Astrocyte (in vitro differentiated cells and primary cell): ENCODE results near the gene DCUN1D2. TPM values are rescaled to one million over a fixed set of nuclear protein-coding genes. Genes with fewer than 3 reads are reported as not detected.

Experiments used
- DNase-seq: peaks from one replicate; pipeline ENCODE4 v3.0.0-alpha.2; 2010; ENCODE audit warnings: low read depth
- FAIRE-seq: peaks from 2 replicates; lab custom pipeline; 2011; peaks lifted over from hg19 to GRCh38; lab: Jason Lieb, UNC
- H2AFZ ChIP-seq: 2 replicates; pipeline ENCODE4 v1.6.0; 2012; ENCODE audit warnings: low read depth, low read length, inconsistent platforms
- H3K27ac ChIP-seq: 2 replicates; pipeline ENCODE4 v1.5.1; 2011; ENCODE audit warnings: low read depth, low read length, inconsistent platforms
- H3K27me3 ChIP-seq: 2 replicates; pipeline ENCODE4 v1.6.0; 2011; ENCODE audit warnings: low read length, inconsistent platforms; ENCODE audit not compliant: insufficient read depth
- H3K36me3 ChIP-seq: 2 replicates; pipeline ENCODE4 v1.5.1; 2011; ENCODE audit warnings: low read length, inconsistent platforms; ENCODE audit not compliant: insufficient read depth
- H3K4me1 ChIP-seq: 2 replicates; pipeline ENCODE4 v1.5.1; 2011; ENCODE audit warnings: low read length, inconsistent platforms; ENCODE audit not compliant: insufficient read depth
- H3K4me2 ChIP-seq: 2 replicates; pipeline ENCODE4 v1.6.0; 2012; ENCODE audit warnings: low read length, inconsistent platforms
- H3K4me3 ChIP-seq: 2 replicates; pipeline ENCODE4 v1.5.1; 2011; ENCODE audit warnings: low read depth, mild to moderate bottlenecking, low read length, inconsistent platforms; ENCODE audit not compliant: insufficient read depth
- H3K79me2 ChIP-seq: 2 replicates; pipeline ENCODE4 v1.6.0; 2012; ENCODE audit warnings: mild to moderate bottlenecking, low read length, inconsistent platforms; ENCODE audit not compliant: insufficient read depth
- H3K9ac ChIP-seq: 2 replicates; pipeline ENCODE4 v1.6.0; 2012; ENCODE audit warnings: mild to moderate bottlenecking, low read length, inconsistent platforms
- H3K9me3 ChIP-seq: 2 replicates; pipeline ENCODE4 v1.5.1; 2012; ENCODE audit warnings: low read depth, mild to moderate bottlenecking, low read length, inconsistent platforms; ENCODE audit not compliant: insufficient read depth
- H4K20me1 ChIP-seq: 2 replicates; pipeline ENCODE4 v1.6.0; 2012; ENCODE audit warnings: low read length, inconsistent platforms; ENCODE audit not compliant: insufficient read depth
- H3K27ac Mint-ChIP-seq: one replicate; pipeline ENCODE4 v1.8.0; 2021; ENCODE audit warnings: mild to moderate bottlenecking, mixed read lengths; ENCODE audit not compliant: unreplicated experiment
- H3K27me3 Mint-ChIP-seq: one replicate; pipeline ENCODE4 v1.8.0; 2021; ENCODE audit warnings: low read depth, mixed read lengths; ENCODE audit not compliant: unreplicated experiment
- H3K36me3 Mint-ChIP-seq: one replicate; pipeline ENCODE4 v1.8.0; 2021; ENCODE audit warnings: low read depth, mixed read lengths; ENCODE audit not compliant: unreplicated experiment
- H3K4me1 Mint-ChIP-seq: one replicate; pipeline ENCODE4 v1.8.0; 2021; ENCODE audit warnings: low read depth, mixed read lengths; ENCODE audit not compliant: unreplicated experiment
- H3K4me3 Mint-ChIP-seq: one replicate; pipeline ENCODE4 v1.8.0; 2021; ENCODE audit warnings: mild to moderate bottlenecking, moderate library complexity, mixed read lengths; ENCODE audit not compliant: unreplicated experiment
- H3K9me3 Mint-ChIP-seq: one replicate; pipeline ENCODE4 v1.8.0; 2021; ENCODE audit warnings: mild to moderate bottlenecking, mixed read lengths; ENCODE audit not compliant: unreplicated experiment
- EZH2 ChIP-seq: IDR thresholded peaks from 2 replicates; pipeline ENCODE4 v1.6.1; 2012; ENCODE audit warnings: mild to moderate bottlenecking, low read length, inconsistent platforms; ENCODE audit not compliant: insufficient read depth
- total RNA-seq: library from RNA; stranded (reverse); gene quantifications from 2 replicates; pipeline ENCODE4 v1.2.1, GENCODE V29; 2021
- TF ChIP-seq, protein P1 (sequence below): IDR thresholded peaks from 2 replicates; pipeline ENCODE4 v1.5.1; 2011; ENCODE audit warnings: low read depth, mild to moderate bottlenecking, inconsistent platforms, low read length, moderate library complexity; ENCODE audit not compliant: insufficient read depth

The DCUN1D2 gene
- total RNA-seq, 1 donor from 2014 or later = 16.3 TPM

DNA sequence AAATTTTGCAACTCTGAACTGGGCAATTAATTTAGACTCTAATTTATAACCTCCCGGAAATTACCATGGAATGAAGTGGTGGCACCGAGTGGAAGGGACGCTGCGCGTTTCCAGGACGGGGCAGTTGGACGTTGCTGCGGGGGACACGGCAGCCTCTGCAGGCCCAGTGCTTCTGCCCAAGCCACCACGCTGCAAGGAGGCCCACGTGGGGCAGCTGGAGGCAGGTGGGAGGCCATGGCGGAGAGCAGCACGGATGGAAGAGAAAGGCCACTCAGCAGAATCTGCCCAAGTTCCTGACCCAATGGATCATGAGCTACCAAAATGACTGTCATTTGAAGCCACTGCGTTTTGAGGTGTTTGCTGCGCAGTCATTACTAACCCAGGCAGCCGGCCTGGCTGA lies 26.0 kb downstream of the DCUN1D2 start:
- no peak overlapping the region for H2AFZ ChIP-seq
- FAIRE-seq (no peak), DNase-seq (no peak)
- H3K36me3 Mint-ChIP-seq = peaks cover 3% of the 10 kb centered on the region
- no peaks in the 10 kb centered on the region for H3K9me3 Mint-ChIP-seq
- H3K4me2 ChIP-seq = no peak overlapping the region
- H3K27ac ChIP-seq = no peak overlapping the region
- no peak overlapping the region for H3K4me3 Mint-ChIP-seq
- H3K27me3 Mint-ChIP-seq = no peaks in the 10 kb centered on the region
- H3K27ac Mint-ChIP-seq = no peak overlapping the region
- no peak overlapping the region for H3K4me3 ChIP-seq
- H3K9ac ChIP-seq = no peak overlapping the region
- H3K4me1 ChIP-seq = no peaks in the 10 kb centered on the region
- no peaks in the 10 kb centered on the region for H3K27me3 ChIP-seq
- TF ChIP-seq, protein P1, sequence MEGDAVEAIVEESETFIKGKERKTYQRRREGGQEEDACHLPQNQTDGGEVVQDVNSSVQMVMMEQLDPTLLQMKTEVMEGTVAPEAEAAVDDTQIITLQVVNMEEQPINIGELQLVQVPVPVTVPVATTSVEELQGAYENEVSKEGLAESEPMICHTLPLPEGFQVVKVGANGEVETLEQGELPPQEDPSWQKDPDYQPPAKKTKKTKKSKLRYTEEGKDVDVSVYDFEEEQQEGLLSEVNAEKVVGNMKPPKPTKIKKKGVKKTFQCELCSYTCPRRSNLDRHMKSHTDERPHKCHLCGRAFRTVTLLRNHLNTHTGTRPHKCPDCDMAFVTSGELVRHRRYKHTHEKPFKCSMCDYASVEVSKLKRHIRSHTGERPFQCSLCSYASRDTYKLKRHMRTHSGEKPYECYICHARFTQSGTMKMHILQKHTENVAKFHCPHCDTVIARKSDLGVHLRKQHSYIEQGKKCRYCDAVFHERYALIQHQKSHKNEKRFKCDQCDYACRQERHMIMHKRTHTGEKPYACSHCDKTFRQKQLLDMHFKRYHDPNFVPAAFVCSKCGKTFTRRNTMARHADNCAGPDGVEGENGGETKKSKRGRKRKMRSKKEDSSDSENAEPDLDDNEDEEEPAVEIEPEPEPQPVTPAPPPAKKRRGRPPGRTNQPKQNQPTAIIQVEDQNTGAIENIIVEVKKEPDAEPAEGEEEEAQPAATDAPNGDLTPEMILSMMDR = no peak
- TF ChIP-seq EZH2 = no peak
- peaks cover 3% of the 10 kb centered on the region for H3K36me3 ChIP-seq
- no peaks in the 10 kb centered on the region for H3K4me1 Mint-ChIP-seq
- H3K79me2 ChIP-seq = no peaks in the 10 kb centered on the region
- H4K20me1 ChIP-seq = peaks cover 15% of the 10 kb centered on the region
- no peaks in the 10 kb centered on the region for H3K9me3 ChIP-seq

DNA sequence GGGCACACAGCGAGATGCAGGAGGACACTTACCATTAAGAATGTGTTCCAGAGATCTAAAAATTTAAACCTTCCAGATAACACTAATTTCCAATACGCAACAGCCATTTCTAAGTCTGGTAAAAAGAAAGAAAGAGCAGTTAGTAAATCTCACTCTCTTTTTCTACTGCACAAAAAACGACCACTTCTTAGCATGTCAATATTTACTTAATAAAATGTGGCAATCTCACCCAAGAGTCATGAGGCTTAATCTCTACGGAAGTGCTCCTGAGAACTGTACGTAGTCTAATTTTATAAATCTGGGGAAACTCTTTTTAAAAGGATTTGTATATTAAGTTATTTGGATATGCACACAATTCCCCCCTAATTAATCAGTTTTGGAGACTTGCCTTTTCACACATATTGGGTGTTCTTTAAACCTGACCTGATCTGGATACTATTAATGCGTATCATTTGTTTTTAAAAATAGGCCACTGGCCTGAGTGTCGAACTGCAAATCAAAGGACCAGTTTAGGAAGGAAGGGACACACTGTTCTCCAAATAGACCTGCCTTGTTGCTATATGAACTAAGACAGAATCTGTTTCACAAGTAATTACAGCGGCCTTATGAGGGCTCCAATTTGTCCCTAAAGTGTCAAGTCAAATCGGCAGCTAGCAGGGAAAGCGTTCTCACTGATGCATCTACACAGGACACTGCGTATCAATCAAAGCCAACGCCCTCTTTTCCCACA lies 29.3 kb downstream of the DCUN1D2 start:
- no peaks in the 10 kb centered on the region for H3K27me3 Mint-ChIP-seq
- Histone ChIP-seq H3K4me1 (peaks cover 6% of the 10 kb centered on the region), H3K4me2 (no peak overlapping the region), H3K36me3 (peaks cover 17% of the 10 kb centered on the region), H2AFZ (no peak overlapping the region), H3K9ac (no peak overlapping the region), H3K27ac (no peak overlapping the region), H3K79me2 (no peaks in the 10 kb centered on the region), H3K27me3 (no peaks in the 10 kb centered on the region), H3K4me3 (no peak overlapping the region), H3K9me3 (no peaks in the 10 kb centered on the region), H4K20me1 (peaks cover 4% of the 10 kb centered on the region)
- peaks cover 7% of the 10 kb centered on the region for H3K36me3 Mint-ChIP-seq
- H3K4me3 Mint-ChIP-seq = no peak overlapping the region
- no peak for TF ChIP-seq EZH2
- TF ChIP-seq, protein P1 = no peak
- no peak overlapping the region for H3K27ac Mint-ChIP-seq
- no peaks in the 10 kb centered on the region for H3K4me1 Mint-ChIP-seq
- DNase-seq (no peak), FAIRE-seq (no peak)
- no peaks in the 10 kb centered on the region for H3K9me3 Mint-ChIP-seq

GRCh38 chr13:113460599-113460998 lies 29.9 kb downstream of the DCUN1D2 start:
- Mint-ChIP-seq H3K4me3 (no peak overlapping the region), H3K27me3 (no peaks in the 10 kb centered on the region), H3K4me1 (no peaks in the 10 kb centered on the region), H3K36me3 (peaks cover 10% of the 10 kb centered on the region), H3K9me3 (no peaks in the 10 kb centered on the region), H3K27ac (no peak overlapping the region)
- TF ChIP-seq EZH2 = no peak
- TF ChIP-seq, protein P1 = no peak
- Histone ChIP-seq H3K4me2 (no peak overlapping the region), H3K27me3 (no peaks in the 10 kb centered on the region), H2AFZ (no peak overlapping the region), H3K4me1 (peaks cover 6% of the 10 kb centered on the region), H3K36me3 (peaks cover 19% of the 10 kb centered on the region), H3K4me3 (no peak overlapping the region), H3K9me3 (no peaks in the 10 kb centered on the region), H3K79me2 (no peaks in the 10 kb centered on the region), H3K27ac (no peak overlapping the region), H3K9ac (no peak overlapping the region), H4K20me1 (peaks cover 4% of the 10 kb centered on the region)
- DNase-seq (no peak), FAIRE-seq (no peak)
